Progenitor cell of endocrine pancreas (in vitro differentiated cells): Measurements from ENCODE around the gene TMED1. TPM values are rescaled to one million over a fixed set of nuclear protein-coding genes. Genes with fewer than 3 reads are reported as not detected.
"Not testable (repeated sequence)": the region's sequence is repeated elsewhere in the genome, so short reads cannot be mapped to it uniquely, and the experiment has no call there.

Source experiments
- DNase-seq: peaks from one replicate; pipeline ENCODE4 v3.0.0; 2021; ENCODE audit warnings: low spot score; ENCODE audit not compliant: unreplicated experiment
- H3K27ac Mint-ChIP-seq: 2 replicates; pipeline ENCODE4 v1.8.0; 2021; ENCODE audit warnings: mild to moderate bottlenecking, moderate library complexity, mixed read lengths
- H3K27me3 Mint-ChIP-seq: 2 replicates; pipeline ENCODE4 v1.8.0; 2021; ENCODE audit warnings: mixed read lengths
- H3K36me3 Mint-ChIP-seq: 2 replicates; pipeline ENCODE4 v1.8.0; 2022; ENCODE audit warnings: mixed read lengths; ENCODE audit not compliant: insufficient read depth
- H3K4me1 Mint-ChIP-seq: 2 replicates; pipeline ENCODE4 v1.8.0; 2021; ENCODE audit warnings: low read depth, mixed read lengths
- H3K4me3 Mint-ChIP-seq: 2 replicates; pipeline ENCODE4 v1.8.0; 2021; ENCODE audit warnings: low read depth, mild to moderate bottlenecking, moderate library complexity, mixed read lengths
- H3K9me3 Mint-ChIP-seq: 2 replicates; pipeline ENCODE4 v1.8.0; 2021; ENCODE audit warnings: low read depth, mixed read lengths
- total RNA-seq: library from RNA; stranded (reverse); gene quantifications from 2 replicates; pipeline ENCODE4 v1.2.1, GENCODE V29; 2021
- TF ChIP-seq, protein P1 (sequence below): fragments of 200-600 bp; sonication (generic); IDR thresholded peaks from one replicate; pipeline ENCODE4 v1.5.0; 2021; ENCODE audit warnings: antibody characterized with exemption, mild to moderate bottlenecking; ENCODE audit not compliant: unreplicated experiment

TMED1 gene
- total RNA-seq, 1 donor from 2014 or later: 39.3 TPM

DNA sequence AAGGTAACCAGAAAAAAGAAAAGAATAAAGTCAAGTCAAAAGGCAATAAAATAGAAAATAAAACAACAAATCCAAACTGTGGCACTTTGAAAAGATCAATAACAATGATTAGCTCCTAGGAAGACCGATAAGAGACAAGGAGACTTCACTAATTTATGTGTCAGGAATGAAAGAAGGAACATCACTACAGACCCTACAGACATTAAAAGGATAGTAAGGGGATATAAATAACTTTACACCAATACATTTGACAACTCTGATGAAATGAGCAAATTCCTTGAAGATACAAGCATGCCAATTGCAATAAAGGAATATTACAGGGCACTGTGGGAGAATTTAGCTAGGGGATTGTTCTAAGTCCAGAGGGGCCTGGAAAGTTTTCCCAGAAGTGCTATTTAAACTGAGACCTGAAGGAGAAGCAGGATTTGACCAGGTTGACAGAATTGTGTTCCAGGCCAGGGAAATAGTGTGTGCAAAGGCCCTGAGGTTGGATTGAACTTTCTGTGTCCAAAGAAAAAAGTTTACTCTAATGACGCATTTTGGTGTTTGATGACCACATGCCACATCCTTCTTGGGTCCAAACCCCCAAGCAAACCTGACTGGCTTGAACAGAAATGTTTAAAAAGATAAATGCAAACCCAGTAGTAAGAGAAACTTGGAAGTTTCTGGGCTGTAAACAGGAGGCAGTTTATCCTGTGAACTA lies 10.6 kb upstream of the TMED1 start:
- Mint-ChIP-seq H3K4me3 (no peak overlapping the region), H3K4me1 (no peaks in the 10 kb centered on the region), H3K27ac (no peak overlapping the region), H3K27me3 (peaks cover 3% of the 10 kb centered on the region), H3K36me3 (no peaks in the 10 kb centered on the region), H3K9me3 (peaks cover 5% of the 10 kb centered on the region)
- no peak for DNase-seq
- TF ChIP-seq, protein P1, sequence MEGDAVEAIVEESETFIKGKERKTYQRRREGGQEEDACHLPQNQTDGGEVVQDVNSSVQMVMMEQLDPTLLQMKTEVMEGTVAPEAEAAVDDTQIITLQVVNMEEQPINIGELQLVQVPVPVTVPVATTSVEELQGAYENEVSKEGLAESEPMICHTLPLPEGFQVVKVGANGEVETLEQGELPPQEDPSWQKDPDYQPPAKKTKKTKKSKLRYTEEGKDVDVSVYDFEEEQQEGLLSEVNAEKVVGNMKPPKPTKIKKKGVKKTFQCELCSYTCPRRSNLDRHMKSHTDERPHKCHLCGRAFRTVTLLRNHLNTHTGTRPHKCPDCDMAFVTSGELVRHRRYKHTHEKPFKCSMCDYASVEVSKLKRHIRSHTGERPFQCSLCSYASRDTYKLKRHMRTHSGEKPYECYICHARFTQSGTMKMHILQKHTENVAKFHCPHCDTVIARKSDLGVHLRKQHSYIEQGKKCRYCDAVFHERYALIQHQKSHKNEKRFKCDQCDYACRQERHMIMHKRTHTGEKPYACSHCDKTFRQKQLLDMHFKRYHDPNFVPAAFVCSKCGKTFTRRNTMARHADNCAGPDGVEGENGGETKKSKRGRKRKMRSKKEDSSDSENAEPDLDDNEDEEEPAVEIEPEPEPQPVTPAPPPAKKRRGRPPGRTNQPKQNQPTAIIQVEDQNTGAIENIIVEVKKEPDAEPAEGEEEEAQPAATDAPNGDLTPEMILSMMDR: no peak

GRCh38 chr19:10842788-10843187 lies 6.8 kb upstream of the TMED1 start:
- Mint-ChIP-seq H3K9me3 (peaks cover 7% of the 10 kb centered on the region), H3K27me3 (peaks cover 3% of the 10 kb centered on the region), H3K27ac (peak overlapping the region; percentile 1), H3K36me3 (no peaks in the 10 kb centered on the region), H3K4me1 (no peaks in the 10 kb centered on the region), H3K4me3 (no peak overlapping the region)
- no peak for DNase-seq
- TF ChIP-seq, protein P1: no peak

DNA sequence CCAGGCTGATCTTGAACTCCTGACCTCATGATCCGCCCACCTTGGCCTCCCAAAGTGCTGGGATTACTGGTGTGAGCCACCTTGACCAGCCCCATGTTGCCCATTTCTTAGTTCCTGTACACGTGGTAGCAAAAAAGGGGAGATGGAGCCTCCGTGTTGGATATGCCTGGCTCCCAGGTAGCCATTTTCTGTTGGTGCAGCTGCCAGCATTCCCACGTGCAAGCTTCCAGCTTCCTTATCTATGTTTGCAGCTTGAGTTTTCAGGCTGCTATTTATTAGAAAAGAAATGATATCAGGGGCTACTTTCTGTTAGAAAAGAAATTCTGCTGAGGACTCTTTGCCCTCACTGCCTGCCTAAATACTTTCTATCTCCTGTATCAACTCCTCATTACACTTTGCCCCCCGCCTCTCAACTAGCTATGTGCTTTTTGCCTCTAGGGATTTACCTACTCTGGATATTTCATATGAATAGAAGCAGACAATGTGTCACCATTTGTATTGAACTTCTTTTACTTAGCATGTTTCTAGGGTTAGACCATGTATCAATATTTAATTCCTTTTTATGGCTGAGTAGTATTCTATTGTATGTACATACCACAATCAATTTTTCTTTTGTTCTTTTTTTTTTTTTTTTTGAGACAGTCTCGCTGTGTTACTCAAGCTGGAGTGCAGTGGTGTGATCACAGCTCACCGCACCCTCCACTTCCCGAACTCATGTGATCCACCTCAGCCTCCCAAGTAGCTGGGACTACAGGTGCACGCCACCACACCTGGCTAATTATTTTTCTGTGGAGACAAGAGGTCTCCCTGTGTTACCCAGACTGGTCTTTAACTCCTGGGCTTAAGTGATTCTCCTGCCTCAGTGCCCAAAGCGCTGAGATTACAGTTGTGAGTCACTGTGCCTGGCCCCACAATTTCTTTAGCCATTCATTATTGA lies 3.4 kb upstream of the TMED1 start:
- TF ChIP-seq, protein P1: no peak
- no peaks in the 10 kb centered on the region for H3K4me1 Mint-ChIP-seq
- H3K27me3 Mint-ChIP-seq: no peaks in the 10 kb centered on the region
- H3K27ac Mint-ChIP-seq: peak overlapping the region; percentile 71
- DNase-seq: no peak
- no peak overlapping the region for H3K4me3 Mint-ChIP-seq
- peaks cover 3% of the 10 kb centered on the region for H3K36me3 Mint-ChIP-seq
- peaks cover 9% of the 10 kb centered on the region for H3K9me3 Mint-ChIP-seq

GRCh38 chr19:10838377-10838776 lies 2.4 kb upstream of the TMED1 start:
- no peaks in the 10 kb centered on the region for H3K4me1 Mint-ChIP-seq
- peaks cover 3% of the 10 kb centered on the region for H3K36me3 Mint-ChIP-seq
- no peak for DNase-seq
- H3K27ac Mint-ChIP-seq: no peak overlapping the region
- TF ChIP-seq, protein P1: no peak
- H3K9me3 Mint-ChIP-seq: peaks cover 9% of the 10 kb centered on the region
- H3K27me3 Mint-ChIP-seq: no peaks in the 10 kb centered on the region
- no peak overlapping the region for H3K4me3 Mint-ChIP-seq

DNA sequence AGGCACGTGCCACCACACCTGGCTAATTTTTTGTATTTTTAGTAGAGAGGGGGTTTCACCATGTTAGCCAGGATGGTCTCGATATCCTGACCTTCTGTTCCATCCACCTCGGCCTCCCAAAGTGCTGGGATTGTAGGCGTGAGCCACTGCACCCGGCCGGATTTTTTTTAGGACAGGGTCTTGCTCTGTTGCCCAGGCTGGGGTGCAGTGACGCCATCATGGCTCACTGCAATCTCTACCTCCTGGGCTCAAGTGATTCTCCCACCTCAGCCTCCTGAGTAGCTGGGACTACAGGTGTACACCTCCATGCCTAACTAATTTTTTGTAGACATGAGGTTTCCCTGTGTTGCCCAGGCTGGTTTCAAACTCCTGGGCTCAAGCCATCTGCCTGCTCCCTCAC lies 1.6 kb upstream of the TMED1 start:
- H3K4me3 Mint-ChIP-seq, H3K27me3 Mint-ChIP-seq, H3K27ac Mint-ChIP-seq, DNase-seq, H3K4me1 Mint-ChIP-seq, H3K36me3 Mint-ChIP-seq, H3K9me3 Mint-ChIP-seq: not testable (repeated sequence)
